SJSA1 (cell line): ENCODE data around the gene HSPH1. TPM values are rescaled to one million over a fixed set of nuclear protein-coding genes. Genes with fewer than 3 reads are reported as not detected.

Experiments used
- DNase-seq, 2 experiments: peaks; one replicate each; pipeline ENCODE4 v3.0.0-alpha.2; 2015 to 2020; ENCODE audit warnings: low spot score in 2 of 2, low read depth in 1 of 2
- H3K27ac ChIP-seq: fragments of 250-450 bp; sonication (Bioruptor Pico); 2 replicates; pipeline ENCODE4 v1.5.1; 2020; ENCODE audit warnings: mild to moderate bottlenecking, moderate library complexity
- H3K27me3 ChIP-seq: fragments of 250-450 bp; sonication (Bioruptor Pico); replicated peaks from 2 replicates; pipeline ENCODE4 v1.5.1; 2020; ENCODE audit warnings: mild to moderate bottlenecking, moderate library complexity
- H3K36me3 ChIP-seq: fragments of 250-450 bp; sonication (Bioruptor Pico); 2 replicates; pipeline ENCODE4 v1.5.1; 2020; ENCODE audit warnings: mild to moderate bottlenecking
- H3K4me1 ChIP-seq: fragments of 250-450 bp; sonication (Bioruptor Pico); replicated peaks from 2 replicates; pipeline ENCODE4 v1.6.1; 2021; ENCODE audit warnings: mild to moderate bottlenecking
- H3K4me3 ChIP-seq: fragments of 250-450 bp; sonication (Bioruptor Pico); 2 replicates; pipeline ENCODE4 v1.5.1; 2020; ENCODE audit warnings: mild to moderate bottlenecking
- H3K9me3 ChIP-seq: fragments of 250-450 bp; sonication (Bioruptor Pico); replicated peaks from 2 replicates; pipeline ENCODE4 v1.5.1; 2020; ENCODE audit warnings: mild to moderate bottlenecking
- total RNA-seq: library from RNA; depleted of rRNA; stranded (reverse); fragments of >200 nt; shearing (Covaris generic); gene quantifications from 2 replicates; pipeline ENCODE4 v1.2.3, GENCODE V29; 2014

The HSPH1 gene
- total RNA-seq, 1 experiment from 2014 or later, result 90.3 TPM

DNA sequence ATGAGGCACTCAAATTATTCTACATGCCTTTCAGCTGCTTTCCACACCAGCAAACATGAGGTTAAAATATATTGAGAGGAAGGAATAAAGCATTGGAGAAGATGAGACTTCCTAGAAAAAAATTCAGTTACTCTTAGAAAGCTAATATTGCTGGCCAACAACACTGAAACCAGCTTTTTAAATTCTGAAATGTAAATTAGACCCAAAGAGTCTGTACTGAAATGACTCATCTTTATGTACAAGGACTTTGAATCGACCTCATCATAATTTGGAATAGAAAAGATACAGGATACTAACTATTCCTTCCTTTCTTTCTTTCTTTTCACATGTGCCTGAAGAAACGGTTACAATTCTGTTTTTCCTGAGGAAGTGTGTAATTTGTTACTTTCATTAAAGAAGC is 6.5 kb upstream of the HSPH1 start:
- no peaks in the 10 kb centered on the region for H3K9me3 ChIP-seq
- H3K4me3 ChIP-seq, result no peak overlapping the region
- no peak for DNase-seq
- no peak overlapping the region for H3K27ac ChIP-seq
- no peaks in the 10 kb centered on the region for H3K27me3 ChIP-seq
- H3K4me1 ChIP-seq, result peaks cover 16% of the 10 kb centered on the region
- no peaks in the 10 kb centered on the region for H3K36me3 ChIP-seq

GRCh38 chr13:31167490-31167889 is 5.8 kb upstream of the HSPH1 start:
- H3K9me3 ChIP-seq, result no peaks in the 10 kb centered on the region
- H3K4me1 ChIP-seq, result peaks cover 10% of the 10 kb centered on the region
- no peak for DNase-seq
- no peaks in the 10 kb centered on the region for H3K27me3 ChIP-seq
- no peak overlapping the region for H3K4me3 ChIP-seq
- no peak overlapping the region for H3K27ac ChIP-seq
- H3K36me3 ChIP-seq, result no peaks in the 10 kb centered on the region

DNA sequence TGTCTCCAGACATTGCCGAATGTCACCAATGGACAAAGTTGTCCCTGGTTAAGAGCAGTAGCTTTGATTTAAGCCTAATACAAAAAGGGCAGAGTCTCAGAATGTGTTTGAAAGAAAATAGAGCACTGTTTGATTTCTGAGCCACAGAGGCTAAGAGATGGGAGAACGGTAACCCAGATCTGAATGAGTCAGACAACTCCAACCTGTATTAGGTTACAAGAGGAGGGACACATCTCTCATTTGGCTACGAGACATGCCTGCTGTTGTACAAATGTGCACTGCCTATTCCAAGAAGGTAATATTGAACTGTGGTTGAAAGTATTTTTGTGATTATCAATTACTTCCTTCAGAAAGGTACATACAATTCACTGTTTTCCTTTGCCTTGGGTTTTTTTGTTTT is 4.9 kb upstream of the HSPH1 start:
- Histone ChIP-seq H3K36me3 (peaks cover under 1% of the 10 kb centered on the region), H3K4me3 (no peak overlapping the region), H3K27me3 (no peaks in the 10 kb centered on the region), H3K4me1 (peaks cover 1% of the 10 kb centered on the region), H3K9me3 (no peaks in the 10 kb centered on the region), H3K27ac (no peak overlapping the region)
- no peak for DNase-seq

DNA sequence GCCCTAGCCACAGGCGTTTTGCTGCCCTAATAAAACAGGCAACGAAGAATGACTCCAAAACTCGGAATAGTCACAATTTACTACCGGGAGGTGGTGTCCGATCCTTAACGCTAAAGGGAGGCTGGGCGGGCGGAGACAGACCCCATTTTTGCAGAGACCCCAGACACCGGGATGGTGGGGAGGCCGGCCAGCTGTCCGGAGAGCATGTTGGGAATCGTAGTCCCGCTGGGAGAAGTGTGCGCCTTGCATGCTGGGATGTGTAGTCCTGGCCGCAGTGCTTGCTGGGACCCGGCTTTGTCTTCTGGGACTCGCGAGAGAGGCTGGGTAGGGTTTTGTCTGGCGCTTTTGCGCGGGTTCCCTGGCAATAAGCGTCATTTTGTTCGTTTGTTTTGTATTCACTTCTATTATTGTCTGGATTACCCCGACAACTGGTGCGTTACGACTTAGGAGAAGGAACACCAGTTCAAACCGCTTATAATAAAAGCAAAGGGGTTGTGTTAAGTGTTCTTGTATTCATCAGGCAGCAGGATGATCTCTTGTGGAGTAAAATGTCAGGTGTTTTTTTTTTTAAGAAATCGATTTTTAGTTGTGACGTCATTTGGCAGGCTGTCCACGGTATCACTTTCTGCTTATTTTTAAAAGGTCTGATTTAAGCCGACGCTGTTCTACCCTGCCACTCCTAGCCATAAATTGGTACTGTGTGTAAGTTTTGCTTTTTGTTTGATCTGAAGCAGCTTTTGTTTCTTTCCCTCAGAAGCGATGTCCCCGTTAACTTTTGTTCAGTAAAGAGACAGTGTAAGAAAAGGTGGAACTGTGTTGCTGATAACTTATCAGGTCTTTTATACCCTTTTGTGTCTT is 676 bp upstream of the HSPH1 start:
- H3K36me3 ChIP-seq, result peaks cover 26% of the 10 kb centered on the region
- H3K27me3 ChIP-seq, result no peaks in the 10 kb centered on the region
- peak overlapping the region; percentile 67 for H3K4me3 ChIP-seq
- H3K9me3 ChIP-seq, result no peaks in the 10 kb centered on the region
- peak overlapping the region; percentile 76 for H3K27ac ChIP-seq
- peak; percentile 95 to 98 for DNase-seq
- H3K4me1 ChIP-seq, result peaks cover 4% of the 10 kb centered on the region; the same call in 1 of the 2 replicates

DNA sequence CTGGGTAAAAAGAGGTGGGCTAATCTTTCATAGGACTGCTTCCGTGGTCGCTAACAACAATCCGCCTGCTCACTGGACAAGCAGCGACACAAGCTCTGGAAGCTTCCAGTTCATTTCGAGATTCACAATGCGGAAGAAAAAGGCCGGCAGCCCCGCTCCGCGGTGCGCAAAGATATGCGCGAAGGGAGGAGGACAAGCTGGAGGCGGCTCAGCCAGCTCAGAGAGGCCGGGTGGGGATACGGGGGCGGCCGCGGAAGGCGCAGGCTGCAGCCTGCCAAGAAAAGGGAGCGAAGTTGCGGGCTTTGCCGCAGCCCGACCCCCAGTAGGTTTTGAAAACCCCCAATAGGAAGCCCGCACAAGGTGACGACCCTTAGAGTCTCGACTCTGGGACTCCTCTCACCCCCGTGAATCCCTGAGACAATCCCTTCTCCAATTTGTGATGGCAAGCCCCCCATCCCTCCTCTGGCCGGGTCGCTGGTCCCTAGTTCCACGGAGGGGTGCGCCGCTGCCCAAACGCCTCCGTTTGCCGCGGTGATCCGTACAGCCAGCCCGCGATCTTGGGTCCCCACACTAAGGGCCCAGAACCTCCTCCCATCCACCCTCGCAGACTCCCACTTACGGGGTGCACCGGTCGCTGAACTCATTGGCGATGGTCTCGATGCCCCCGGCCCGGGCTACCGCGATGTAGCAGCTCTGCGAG is 697 bp downstream of the HSPH1 start:
- Histone ChIP-seq H3K9me3 (no peaks in the 10 kb centered on the region), H3K4me1 (peaks cover 4% of the 10 kb centered on the region; the same call in 1 of the 2 replicates), H3K36me3 (peaks cover 38% of the 10 kb centered on the region), H3K4me3 (peak overlapping the region; percentile 67), H3K27ac (peak overlapping the region; percentile 56), H3K27me3 (no peaks in the 10 kb centered on the region)
- peak; percentile 36 to 51 for DNase-seq

DNA sequence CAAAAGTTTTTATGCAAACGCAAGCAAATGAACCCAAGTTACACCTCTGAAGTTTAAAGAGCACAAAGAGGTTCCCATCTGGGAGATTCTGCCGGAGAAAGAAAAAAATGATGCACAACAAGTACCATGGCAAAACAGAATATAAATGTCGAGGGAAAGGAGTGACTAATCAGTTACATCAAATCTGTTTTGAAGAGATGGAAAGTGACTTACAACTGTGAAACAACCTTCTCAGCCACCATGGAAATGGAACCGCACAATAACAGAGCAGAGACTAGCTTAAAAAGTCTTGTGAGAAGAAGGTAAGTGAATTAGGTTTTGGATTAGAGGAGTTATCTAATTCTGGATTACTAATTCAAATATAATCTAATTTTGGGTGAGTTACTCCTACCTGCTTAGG is 2.4 kb downstream of the HSPH1 start:
- DNase-seq, result no peak
- Histone ChIP-seq H3K4me3 (peak overlapping the region; percentile 67), H3K4me1 (peaks cover 4% of the 10 kb centered on the region; the same call in 1 of the 2 replicates), H3K9me3 (no peaks in the 10 kb centered on the region), H3K27me3 (no peaks in the 10 kb centered on the region), H3K27ac (no peak overlapping the region), H3K36me3 (peaks cover 55% of the 10 kb centered on the region)

GRCh38 chr13:31154939-31155338 is 6.8 kb downstream of the HSPH1 start:
- H3K27ac ChIP-seq, result no peak overlapping the region
- no peaks in the 10 kb centered on the region for H3K9me3 ChIP-seq
- no peaks in the 10 kb centered on the region for H3K27me3 ChIP-seq
- H3K4me1 ChIP-seq, result peaks cover 4% of the 10 kb centered on the region; the same call in 1 of the 2 replicates
- no peak overlapping the region for H3K4me3 ChIP-seq
- DNase-seq, result no peak
- H3K36me3 ChIP-seq, result peaks cover 89% of the 10 kb centered on the region

GRCh38 chr13:31151837-31152236 is 9.9 kb downstream of the HSPH1 start:
- no peaks in the 10 kb centered on the region for H3K27me3 ChIP-seq
- H3K9me3 ChIP-seq, result no peaks in the 10 kb centered on the region
- H3K4me3 ChIP-seq, result no peak overlapping the region
- peaks cover 94% of the 10 kb centered on the region for H3K36me3 ChIP-seq
- no peak for DNase-seq
- no peak overlapping the region for H3K27ac ChIP-seq
- H3K4me1 ChIP-seq, result no peaks in the 10 kb centered on the region

GRCh38 chr13:31150315-31150985 is 11.3 kb downstream of the HSPH1 start:
- Histone ChIP-seq H3K4me3 (no peak overlapping the region), H3K9me3 (no peaks in the 10 kb centered on the region), H3K27me3 (no peaks in the 10 kb centered on the region), H3K36me3 (peaks cover 94% of the 10 kb centered on the region), H3K27ac (no peak overlapping the region), H3K4me1 (no peaks in the 10 kb centered on the region)
- no peak for DNase-seq

DNA sequence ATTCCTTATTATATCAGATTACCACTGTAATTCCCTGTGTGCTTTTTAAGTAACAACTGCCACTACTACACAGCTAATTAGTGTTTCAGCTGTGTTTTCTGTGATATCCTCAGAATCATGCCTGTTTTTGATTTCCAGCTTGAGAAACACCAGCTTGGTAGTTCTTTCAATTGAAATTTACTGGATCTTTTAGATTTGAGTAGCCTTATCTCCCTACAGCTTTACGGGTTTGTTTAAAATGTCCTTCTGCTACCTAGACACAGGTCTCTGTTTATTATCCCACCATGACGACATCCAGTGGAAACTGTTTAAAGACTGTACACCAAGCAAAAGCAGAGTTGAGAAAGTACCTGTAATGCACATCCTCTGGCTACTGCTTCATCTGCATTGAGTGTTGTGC is 12.1 kb downstream of the HSPH1 start:
- no peak for DNase-seq
- Histone ChIP-seq H3K4me1 (no peaks in the 10 kb centered on the region), H3K27ac (no peak overlapping the region), H3K4me3 (no peak overlapping the region), H3K9me3 (no peaks in the 10 kb centered on the region), H3K36me3 (peaks cover 94% of the 10 kb centered on the region), H3K27me3 (no peaks in the 10 kb centered on the region)

DNA sequence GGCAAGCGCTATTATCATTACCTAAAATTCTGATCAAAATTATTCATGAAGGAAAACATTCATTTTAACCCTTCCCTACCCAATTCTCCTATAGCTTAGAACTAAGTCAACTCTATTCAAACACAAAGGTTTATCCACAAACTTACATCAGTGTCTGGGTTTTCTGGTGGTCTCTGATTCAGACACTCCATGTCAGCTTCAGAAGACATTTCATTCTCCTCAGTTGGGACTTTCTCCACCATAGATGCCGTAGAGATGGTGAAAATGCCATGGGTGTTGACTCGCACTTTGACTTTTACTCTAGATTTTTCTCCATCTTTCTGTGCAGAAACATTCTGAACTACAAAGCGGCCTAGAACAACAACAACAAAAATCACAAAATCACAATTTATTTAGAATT is 16.3 kb downstream of the HSPH1 start:
- DNase-seq, result no peak
- H3K36me3 ChIP-seq, result peaks cover 94% of the 10 kb centered on the region
- no peaks in the 10 kb centered on the region for H3K27me3 ChIP-seq

DNA sequence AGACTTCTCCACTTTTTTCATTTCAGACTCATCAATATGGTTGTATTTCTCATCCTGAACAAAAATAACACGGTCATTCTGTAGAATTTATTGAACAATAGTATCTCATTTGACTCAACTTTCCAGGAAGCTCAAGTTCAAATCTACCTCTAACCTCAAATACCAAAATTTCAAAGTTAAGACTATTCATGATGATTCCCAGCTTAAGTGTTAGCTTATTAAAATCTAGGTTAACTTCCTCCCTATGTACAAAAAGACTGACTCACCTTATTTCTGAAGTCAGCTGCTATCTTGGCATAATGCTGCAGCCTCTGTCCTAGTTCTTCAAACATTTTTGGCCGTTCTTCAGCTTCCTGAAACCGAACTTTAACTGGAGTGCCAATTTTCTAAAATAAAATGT is 23.2 kb downstream of the HSPH1 start:
- Histone ChIP-seq H3K27me3 (no peaks in the 10 kb centered on the region), H3K9me3 (no peaks in the 10 kb centered on the region), H3K4me3 (no peak overlapping the region), H3K36me3 (peaks cover 81% of the 10 kb centered on the region), H3K4me1 (no peaks in the 10 kb centered on the region), H3K27ac (no peak overlapping the region)
- DNase-seq, result no peak

More for the DNA sequence above, 16.3 kb downstream of the HSPH1 start:
- Histone ChIP-seq H3K27ac (no peak overlapping the region), H3K4me1 (no peaks in the 10 kb centered on the region), H3K4me3 (no peak overlapping the region), H3K9me3 (no peaks in the 10 kb centered on the region)

- no peak overlapping the region for H3K27ac ChIP-seq
- no peaks in the 10 kb centered on the region for H3K27me3 ChIP-seq
- H3K4me1 ChIP-seq, result no peaks in the 10 kb centered on the region
- H3K9me3 ChIP-seq, result no peaks in the 10 kb centered on the region
- no peak overlapping the region for H3K4me3 ChIP-seq
- DNase-seq, result no peak
- H3K36me3 ChIP-seq, result peaks cover 63% of the 10 kb centered on the region
Measured at GRCh38 chr13:31136724-31137123, 25.0 kb downstream of the HSPH1 start.
